ENCODE results near the gene AMPD1. TPM values are rescaled to one million over a fixed set of nuclear protein-coding genes. Genes with fewer than 3 reads are reported as not detected.

The AMPD1 gene
- total RNA-seq, 4 donors from 2014 or later: not detected

DNA sequence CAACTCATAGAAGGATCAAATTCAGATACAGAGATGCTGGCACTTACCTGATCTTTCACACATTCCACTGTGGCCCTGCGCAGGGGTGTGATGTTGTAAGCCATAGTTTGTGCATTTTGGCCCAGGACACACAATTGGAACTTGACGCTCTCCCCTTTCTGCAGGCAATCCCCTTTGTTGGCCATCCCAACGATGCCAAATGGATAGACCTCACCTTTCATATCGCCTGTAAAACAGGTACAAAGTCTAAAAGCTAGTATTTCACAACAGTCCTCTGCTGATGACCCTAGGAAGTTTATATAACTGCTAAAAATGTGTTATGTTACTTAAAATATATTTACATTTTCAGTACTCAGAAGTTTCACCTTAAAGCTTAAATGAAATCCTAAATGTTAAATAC, 25.1 kb upstream of the AMPD1 start:
- WGBS: 93% methylated on average over 4 of the region's 4 CpGs
- no peak for DNase-seq (ENCODE audit: low spot score in 2 of 2)
- Histone ChIP-seq H3K27me3 (no peaks in the 10 kb centered on the region), H3K36me3 (peaks cover 78% of the 10 kb centered on the region), H3K4me1 (peaks cover 11% of the 10 kb centered on the region), H3K4me3 (no peak overlapping the region), H3K27ac (no peak overlapping the region), H3K9me3 (no peaks in the 10 kb centered on the region)
- no peak for TF ChIP-seq POLR2AphosphoS5 (IDR thresholded peaks at IDR 0.05)

DNA sequence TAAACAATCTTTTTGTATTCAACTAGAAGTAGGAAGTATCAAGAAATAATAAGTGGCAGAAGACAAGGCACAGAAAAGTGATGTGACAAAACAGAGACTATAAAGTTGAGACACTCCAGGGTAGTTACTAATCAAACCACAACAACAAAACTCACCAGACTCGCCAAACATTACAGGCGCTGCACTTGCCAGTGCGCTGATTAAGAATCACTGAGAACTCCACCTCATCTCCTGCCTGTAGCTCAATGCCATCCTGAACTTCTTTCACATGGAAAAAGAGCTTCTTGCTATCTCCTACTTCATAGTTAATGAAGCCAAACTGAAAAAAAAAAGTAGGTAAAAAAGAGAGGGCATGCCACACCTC, 24.1 kb upstream of the AMPD1 start:
- TF ChIP-seq, protein P1, sequence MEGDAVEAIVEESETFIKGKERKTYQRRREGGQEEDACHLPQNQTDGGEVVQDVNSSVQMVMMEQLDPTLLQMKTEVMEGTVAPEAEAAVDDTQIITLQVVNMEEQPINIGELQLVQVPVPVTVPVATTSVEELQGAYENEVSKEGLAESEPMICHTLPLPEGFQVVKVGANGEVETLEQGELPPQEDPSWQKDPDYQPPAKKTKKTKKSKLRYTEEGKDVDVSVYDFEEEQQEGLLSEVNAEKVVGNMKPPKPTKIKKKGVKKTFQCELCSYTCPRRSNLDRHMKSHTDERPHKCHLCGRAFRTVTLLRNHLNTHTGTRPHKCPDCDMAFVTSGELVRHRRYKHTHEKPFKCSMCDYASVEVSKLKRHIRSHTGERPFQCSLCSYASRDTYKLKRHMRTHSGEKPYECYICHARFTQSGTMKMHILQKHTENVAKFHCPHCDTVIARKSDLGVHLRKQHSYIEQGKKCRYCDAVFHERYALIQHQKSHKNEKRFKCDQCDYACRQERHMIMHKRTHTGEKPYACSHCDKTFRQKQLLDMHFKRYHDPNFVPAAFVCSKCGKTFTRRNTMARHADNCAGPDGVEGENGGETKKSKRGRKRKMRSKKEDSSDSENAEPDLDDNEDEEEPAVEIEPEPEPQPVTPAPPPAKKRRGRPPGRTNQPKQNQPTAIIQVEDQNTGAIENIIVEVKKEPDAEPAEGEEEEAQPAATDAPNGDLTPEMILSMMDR (IDR thresholded peaks at IDR 0.05): no peak
- TF ChIP-seq EP300 (IDR thresholded peaks at IDR 0.05): no peak
- no peak for TF ChIP-seq POLR2A (IDR thresholded peaks at IDR 0.05)
- TF ChIP-seq POLR2AphosphoS5 (IDR thresholded peaks at IDR 0.05): no peak
- H3K4me3 ChIP-seq: no peak overlapping the region
- H3K27me3 ChIP-seq: no peaks in the 10 kb centered on the region
- peaks cover 21% of the 10 kb centered on the region for H3K4me1 ChIP-seq
- H3K9me3 ChIP-seq: no peaks in the 10 kb centered on the region
- WGBS: 77% methylated on average over 3 of the region's 3 CpGs
- peak overlapping the region; percentile 70 for H3K27ac ChIP-seq
- no peak for DNase-seq (ENCODE audit: low spot score in 2 of 2)
- H3K36me3 ChIP-seq: peaks cover 67% of the 10 kb centered on the region

DNA sequence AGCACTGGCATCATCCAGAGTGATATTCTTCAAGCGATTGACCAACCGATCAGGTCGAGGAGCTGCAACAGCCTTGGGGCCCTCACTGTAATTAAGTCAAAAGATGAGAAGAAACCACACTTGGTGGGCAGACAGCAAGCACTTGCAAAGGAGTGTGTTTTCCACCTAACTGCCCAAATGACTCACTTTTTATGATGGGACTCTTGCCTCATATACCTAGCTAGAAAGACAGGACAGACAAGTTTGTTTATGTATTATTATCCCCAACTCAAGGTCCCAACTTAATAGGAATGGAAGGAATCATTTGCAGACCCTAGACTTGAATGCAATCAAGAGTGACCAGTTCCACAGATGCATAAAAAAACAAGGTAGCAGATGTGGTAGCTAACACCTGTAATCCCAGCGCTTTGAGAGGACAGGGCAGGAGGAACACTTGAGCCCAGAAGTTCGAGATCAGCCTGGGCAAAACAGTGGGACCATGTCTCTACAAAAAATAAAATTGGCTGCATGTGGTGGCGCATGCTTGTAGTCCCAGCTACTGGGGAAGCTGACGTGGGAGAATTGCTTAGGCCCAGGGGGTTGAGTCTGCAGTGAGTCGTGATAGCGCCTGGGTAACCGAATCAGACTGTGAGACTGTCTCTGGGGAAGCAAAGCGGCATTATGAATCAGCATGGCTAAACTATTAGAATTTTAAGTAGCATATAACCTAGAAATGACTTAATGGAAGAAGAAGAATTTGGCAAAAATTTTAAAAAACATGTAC, 23.5 kb upstream of the AMPD1 start:
- DNase-seq (ENCODE audit: low spot score in 2 of 2): no peak
- H3K27me3 ChIP-seq: no peaks in the 10 kb centered on the region
- no peak overlapping the region for H3K4me3 ChIP-seq
- 85% methylated on average over 11 of the region's 11 CpGs for WGBS
- TF ChIP-seq EP300 (IDR thresholded peaks at IDR 0.05) (no peak), POLR2AphosphoS5 (IDR thresholded peaks at IDR 0.05) (no peak), POLR2A (IDR thresholded peaks at IDR 0.05) (no peak)
- TF ChIP-seq, protein P1 (IDR thresholded peaks at IDR 0.05): no peak
- H3K36me3 ChIP-seq: peaks cover 63% of the 10 kb centered on the region
- H3K27ac ChIP-seq: peak overlapping the region; percentile 70
- peaks cover 26% of the 10 kb centered on the region for H3K4me1 ChIP-seq
- no peaks in the 10 kb centered on the region for H3K9me3 ChIP-seq

DNA sequence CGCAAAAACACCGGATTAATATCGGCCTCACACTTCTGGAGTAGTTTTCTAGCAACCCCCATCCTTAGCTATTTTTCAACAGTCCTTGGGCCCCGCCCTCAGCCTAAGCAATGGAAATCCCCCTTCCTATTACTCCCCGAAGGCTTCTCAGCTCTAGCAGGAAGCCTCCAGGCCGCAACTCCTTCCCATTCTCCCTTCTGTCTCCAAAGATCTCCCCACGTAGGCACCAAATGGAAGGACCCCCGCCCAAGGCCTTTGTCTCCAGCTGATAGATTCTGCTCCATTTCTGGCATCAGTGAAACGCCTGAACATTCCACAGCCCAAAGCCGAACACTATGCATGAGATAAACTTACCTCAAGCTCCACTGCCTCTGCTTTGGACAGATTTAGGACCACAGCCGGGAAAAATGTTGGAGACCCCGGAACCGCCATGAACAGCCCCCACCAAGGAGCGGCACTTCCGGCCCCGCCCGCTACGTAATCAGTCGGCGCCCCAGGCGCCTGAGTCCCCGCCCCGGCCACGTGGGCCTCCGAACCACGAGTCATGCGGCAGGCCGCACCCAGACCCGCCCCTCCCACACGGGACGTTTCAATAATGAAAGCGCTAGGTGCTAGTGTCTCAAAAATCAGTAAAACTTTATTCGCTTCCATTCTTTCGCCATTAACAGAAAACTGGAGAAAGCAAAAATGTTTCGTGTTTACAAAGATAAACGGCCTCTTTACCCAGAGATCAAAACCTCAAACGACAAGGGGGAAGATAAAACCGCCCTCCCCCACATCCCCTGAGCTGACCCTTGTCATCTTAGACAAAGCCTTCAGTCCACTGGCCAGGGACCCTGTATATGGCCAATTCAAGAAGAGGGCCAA, 21.2 kb upstream of the AMPD1 start, which contains the start of gene NRAS:
NRAS (minus strand) TSS at position 468 of the 867 bp plus-strand sequence. CDS start 611 bp downstream, outside the sequence.
- DNase-seq (ENCODE audit: low spot score in 2 of 2): peak; percentile 97
- Histone ChIP-seq H3K27me3 (no peaks in the 10 kb centered on the region), H3K9me3 (no peaks in the 10 kb centered on the region), H3K4me1 (peaks cover 26% of the 10 kb centered on the region), H3K36me3 (peaks cover 61% of the 10 kb centered on the region), H3K4me3 (peak within 1 kb of the TSS; percentile 72), H3K27ac (peak within 1 kb of the TSS; percentile 91)
- WGBS: under 1% methylated on average over 38 of the region's 38 CpGs
- TF ChIP-seq POLR2A (IDR thresholded peaks at IDR 0.05) (peak in 1 of 2 donors; percentile 63), POLR2AphosphoS5 (IDR thresholded peaks at IDR 0.05) (peak; percentile 42 to 88 (median 88)), EP300 (IDR thresholded peaks at IDR 0.05) (no peak)
- TF ChIP-seq, protein P1 (IDR thresholded peaks at IDR 0.05): no peak

DNA sequence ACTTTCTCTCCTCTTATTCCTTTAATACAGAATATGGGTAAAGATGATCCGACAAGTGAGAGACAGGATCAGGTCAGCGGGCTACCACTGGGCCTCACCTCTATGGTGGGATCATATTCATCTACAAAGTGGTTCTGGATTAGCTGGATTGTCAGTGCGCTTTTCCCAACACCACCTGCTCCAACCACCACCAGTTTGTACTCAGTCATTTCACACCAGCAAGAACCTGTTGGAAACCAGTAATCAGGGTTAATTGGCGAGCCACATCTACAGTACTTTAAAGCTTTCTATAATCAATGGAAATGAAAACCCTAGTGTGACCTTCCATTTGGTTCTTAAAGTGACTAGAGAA, 20.6 kb upstream of the AMPD1 start:
- 36% methylated on average over 4 of the region's 4 CpGs for WGBS
- Histone ChIP-seq H3K36me3 (peaks cover 59% of the 10 kb centered on the region), H3K4me1 (peaks cover 26% of the 10 kb centered on the region)

More for the DNA sequence above, 20.6 kb upstream of the AMPD1 start:
- peak overlapping the region; percentile 91 for H3K27ac ChIP-seq
- no peak for TF ChIP-seq POLR2AphosphoS5 (IDR thresholded peaks at IDR 0.05)
- TF ChIP-seq, protein P1 (IDR thresholded peaks at IDR 0.05): no peak
- TF ChIP-seq POLR2A (IDR thresholded peaks at IDR 0.05): no peak
- no peak for TF ChIP-seq EP300 (IDR thresholded peaks at IDR 0.05)
- peak overlapping the region; percentile 72 for H3K4me3 ChIP-seq
- no peaks in the 10 kb centered on the region for H3K9me3 ChIP-seq
- no peaks in the 10 kb centered on the region for H3K27me3 ChIP-seq
- DNase-seq (ENCODE audit: low spot score in 2 of 2): no peak
